A673 (cell line): ENCODE measurements around the gene MXRA8. TPM values are rescaled to one million over a fixed set of nuclear protein-coding genes. Genes with fewer than 3 reads are reported as not detected.

ENCODE experiments used
- BruUV-seq: library from RNA; stranded (reverse); fragments of 400-500 nt; replicated peaks from 2 replicates; lab custom pipeline; 2021; lab: Mats Ljungman, UMichigan
- CTCF ChIA-PET: fragments of 300-600 bp; sonication (Branson Sonifier 250); formaldehyde crosslinking; loops from one replicate; lab custom pipeline; 2022; ENCODE audit warnings: antibody characterized with exemption; lab: Charles Lee
- POLR2A ChIA-PET: fragments of 300-600 bp; sonication (Branson Sonifier 250); formaldehyde crosslinking; loops from one replicate; lab custom pipeline; 2022; ENCODE audit warnings: antibody characterized with exemption; ENCODE audit not compliant: low non-redundant PET; lab: Charles Lee
- DNase-seq: peaks from one replicate; pipeline ENCODE4 v3.0.0-alpha.2; 2015; ENCODE audit warnings: low spot score
- H3K27ac ChIP-seq: fragments of 200-600 bp; sonication (generic); 2 replicates; pipeline ENCODE4 v1.5.1; 2016; ENCODE audit warnings: mixed run types, low read depth, mild to moderate bottlenecking, mixed read lengths, antibody characterized with exemption, low read length; ENCODE audit not compliant: poor library complexity, severe bottlenecking
- H3K27me3 ChIP-seq: fragments of 200-600 bp; sonication (generic); replicated peaks from 2 replicates; pipeline ENCODE4 v1.6.1; 2017; ENCODE audit warnings: mixed run types, low read depth, mild to moderate bottlenecking, mixed read lengths, antibody characterized with exemption, low read length; ENCODE audit not compliant: insufficient read depth, poor library complexity
- H3K36me3 ChIP-seq: fragments of 200-600 bp; sonication (generic); 2 replicates; pipeline ENCODE4 v1.6.1; 2016; ENCODE audit warnings: mixed run types, mild to moderate bottlenecking, mixed read lengths, antibody characterized with exemption, low read length; ENCODE audit not compliant: insufficient read depth, poor library complexity, severe bottlenecking
- H3K4me1 ChIP-seq: fragments of 200-600 bp; sonication (generic); 2 replicates; pipeline ENCODE4 v1.6.1; 2017; ENCODE audit warnings: mixed run types, mild to moderate bottlenecking, mixed read lengths, antibody characterized with exemption, low read length; ENCODE audit not compliant: insufficient read depth, poor library complexity, severe bottlenecking
- H3K4me3 ChIP-seq: fragments of 200-600 bp; sonication (generic); 2 replicates; pipeline ENCODE4 v1.5.1; 2016; ENCODE audit warnings: low read depth, mixed run types, mild to moderate bottlenecking, mixed read lengths, low read length; ENCODE audit not compliant: poor library complexity, severe bottlenecking
- H3K9me3 ChIP-seq: fragments of 200-600 bp; sonication (generic); 2 replicates; pipeline ENCODE4 v1.6.1; 2016; ENCODE audit warnings: mixed run types, low read depth, mild to moderate bottlenecking, mixed read lengths, antibody characterized with exemption, low read length; ENCODE audit not compliant: poor library complexity, severe bottlenecking
- EZH2 ChIP-seq: fragments of 200-600 bp; sonication (generic); IDR thresholded peaks from 2 replicates; pipeline ENCODE4 v1.6.1; 2017; ENCODE audit warnings: borderline replicate concordance, low read depth, mild to moderate bottlenecking, mixed read lengths, antibody characterized with exemption, low read length; ENCODE audit not compliant: poor library complexity, severe bottlenecking
- intact Hi-C: fragments of 100-400 bp; cut with micrococcal nuclease; formaldehyde crosslinking; loops from one replicate; pipeline ENCODE4 v1.10.0; 2022; ENCODE audit not compliant: unreplicated experiment
- total RNA-seq: library from RNA; stranded (reverse); gene quantifications from 2 replicates; pipeline ENCODE4 v1.2.3, GENCODE V29; 2021
- TF ChIP-seq, protein P1 (sequence below): fragments of 300-800, 200-600 bp; sonication (generic); conservative IDR thresholded peaks from 2 replicates; pipeline ENCODE4 v1.5.1; 2017; ENCODE audit warnings: low read depth, mild to moderate bottlenecking, antibody characterized with exemption, low read length, moderate library complexity, mixed read lengths

Gene MXRA8
- total RNA-seq, 1 experiment from 2014 or later = 0.73 TPM

DNA sequence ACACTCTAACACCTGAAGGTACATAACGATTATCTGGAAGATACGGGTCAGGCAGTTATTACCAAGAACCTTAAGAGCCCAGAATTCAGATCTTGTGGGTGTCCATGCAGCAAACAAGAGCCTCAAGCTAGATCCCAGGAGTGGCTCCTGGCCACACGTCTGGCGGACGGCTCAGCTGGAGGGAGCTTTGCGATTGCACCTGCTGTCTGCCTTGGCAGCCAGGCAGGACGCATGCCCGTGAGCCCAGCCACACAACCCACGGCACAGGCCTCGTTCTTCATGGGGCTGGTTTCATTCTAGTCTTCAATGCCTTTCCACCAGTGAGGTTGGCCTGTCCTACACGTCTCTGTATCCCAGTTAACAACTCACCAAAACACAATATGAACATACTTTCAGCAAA lies 35.1 kb upstream of the MXRA8 start:
- no peak overlapping the region for H3K4me3 ChIP-seq
- ChIA-PET CTCF (no interaction called here), POLR2A (no interaction called here)
- no TSS peak for BruUV-seq
- no peak for TF ChIP-seq EZH2
- TF ChIP-seq, protein P1, sequence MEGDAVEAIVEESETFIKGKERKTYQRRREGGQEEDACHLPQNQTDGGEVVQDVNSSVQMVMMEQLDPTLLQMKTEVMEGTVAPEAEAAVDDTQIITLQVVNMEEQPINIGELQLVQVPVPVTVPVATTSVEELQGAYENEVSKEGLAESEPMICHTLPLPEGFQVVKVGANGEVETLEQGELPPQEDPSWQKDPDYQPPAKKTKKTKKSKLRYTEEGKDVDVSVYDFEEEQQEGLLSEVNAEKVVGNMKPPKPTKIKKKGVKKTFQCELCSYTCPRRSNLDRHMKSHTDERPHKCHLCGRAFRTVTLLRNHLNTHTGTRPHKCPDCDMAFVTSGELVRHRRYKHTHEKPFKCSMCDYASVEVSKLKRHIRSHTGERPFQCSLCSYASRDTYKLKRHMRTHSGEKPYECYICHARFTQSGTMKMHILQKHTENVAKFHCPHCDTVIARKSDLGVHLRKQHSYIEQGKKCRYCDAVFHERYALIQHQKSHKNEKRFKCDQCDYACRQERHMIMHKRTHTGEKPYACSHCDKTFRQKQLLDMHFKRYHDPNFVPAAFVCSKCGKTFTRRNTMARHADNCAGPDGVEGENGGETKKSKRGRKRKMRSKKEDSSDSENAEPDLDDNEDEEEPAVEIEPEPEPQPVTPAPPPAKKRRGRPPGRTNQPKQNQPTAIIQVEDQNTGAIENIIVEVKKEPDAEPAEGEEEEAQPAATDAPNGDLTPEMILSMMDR = no peak
- no peaks in the 10 kb centered on the region for H3K27me3 ChIP-seq
- H3K27ac ChIP-seq = no peak overlapping the region
- no peaks in the 10 kb centered on the region for H3K9me3 ChIP-seq
- intact Hi-C loops = no loop called here
- H3K4me1 ChIP-seq = peaks cover 11% of the 10 kb centered on the region
- H3K36me3 ChIP-seq = peaks cover 90% of the 10 kb centered on the region
- DNase-seq = no peak

DNA sequence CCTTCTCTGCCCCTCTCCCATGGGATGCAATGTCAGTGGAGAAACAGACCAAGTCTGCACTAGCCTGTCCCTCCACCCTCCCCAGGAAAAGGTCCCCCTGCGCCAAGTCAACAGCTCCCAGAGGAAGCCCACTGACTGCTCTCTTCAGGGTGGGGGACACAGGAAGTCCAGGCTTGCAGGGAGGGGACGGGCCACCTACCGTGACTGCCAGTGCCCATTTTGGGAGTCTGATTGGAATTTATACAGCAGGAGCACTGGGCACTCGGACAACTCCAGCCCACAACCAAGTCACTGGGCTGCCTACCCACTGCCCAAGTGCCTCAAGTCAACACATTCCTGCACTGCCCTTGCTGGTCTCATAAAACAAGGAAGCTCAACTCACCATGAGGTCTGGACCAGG lies 34.7 kb upstream of the MXRA8 start:
- peaks cover 9% of the 10 kb centered on the region for H3K4me1 ChIP-seq
- DNase-seq = no peak
- intact Hi-C loops = no loop called here
- peaks cover 94% of the 10 kb centered on the region for H3K36me3 ChIP-seq
- no TSS peak for BruUV-seq
- no peak overlapping the region for H3K27ac ChIP-seq
- TF ChIP-seq EZH2 = no peak
- TF ChIP-seq, protein P1 = no peak
- ChIA-PET CTCF (no interaction called here), POLR2A (no interaction called here)
- no peak overlapping the region for H3K4me3 ChIP-seq
- no peaks in the 10 kb centered on the region for H3K9me3 ChIP-seq
- no peaks in the 10 kb centered on the region for H3K27me3 ChIP-seq

DNA sequence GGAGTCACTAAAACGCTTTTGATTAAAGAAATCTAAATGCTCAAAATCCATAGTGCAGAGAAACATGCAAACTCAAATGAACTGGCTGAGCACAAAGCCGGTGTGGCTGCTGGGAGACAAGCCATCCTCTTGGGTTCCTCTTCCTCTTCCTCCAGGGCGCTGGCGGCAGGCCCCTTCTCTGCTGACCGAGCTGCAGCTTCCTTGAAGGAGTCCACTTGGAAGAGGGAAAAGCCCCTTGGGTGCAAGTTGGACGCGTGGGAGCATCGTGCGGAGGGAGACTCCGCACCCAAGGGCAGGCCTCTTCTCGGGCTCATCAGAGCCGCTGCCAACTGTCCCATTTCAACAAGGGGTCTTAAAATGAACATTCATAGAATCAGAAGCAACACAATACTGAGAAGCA lies 32.9 kb upstream of the MXRA8 start:
- TF ChIP-seq, protein P1 = no peak
- TF ChIP-seq EZH2 = no peak
- Histone ChIP-seq H3K27ac (no peak overlapping the region), H3K4me1 (no peaks in the 10 kb centered on the region), H3K4me3 (no peak overlapping the region), H3K9me3 (no peaks in the 10 kb centered on the region), H3K27me3 (no peaks in the 10 kb centered on the region), H3K36me3 (peaks cover 95% of the 10 kb centered on the region)
- intact Hi-C loops = no loop called here
- DNase-seq = no peak
- CTCF ChIA-PET = interaction anchor here (0.9 kb wide), 1 partner anchor 16 kb away, joined by 3 read pairs; no protein-coding TSS in a partner anchor
- POLR2A ChIA-PET = interaction anchor here (0.7 kb wide), 1 partner anchor 14 kb away, joined by 3 read pairs; no protein-coding TSS in a partner anchor
- no TSS peak for BruUV-seq
